Activated CD4-positive, alpha-beta T cell treated with anti-CD3 and anti-CD28 coated beads, Interleukin-2, Interleukin-4, amounts not matched to agents 100 ng/mL and 50 ng/mL, durations not matched to agents 16 hours and 8 hours (primary cell): ENCODE results near the gene TSPAN5.

Source experiments
- DNase-seq: peaks from one replicate; pipeline ENCODE4 v3.0.0-alpha.2; 2020; ENCODE audit warnings: low spot score

TSPAN5 gene

DNA sequence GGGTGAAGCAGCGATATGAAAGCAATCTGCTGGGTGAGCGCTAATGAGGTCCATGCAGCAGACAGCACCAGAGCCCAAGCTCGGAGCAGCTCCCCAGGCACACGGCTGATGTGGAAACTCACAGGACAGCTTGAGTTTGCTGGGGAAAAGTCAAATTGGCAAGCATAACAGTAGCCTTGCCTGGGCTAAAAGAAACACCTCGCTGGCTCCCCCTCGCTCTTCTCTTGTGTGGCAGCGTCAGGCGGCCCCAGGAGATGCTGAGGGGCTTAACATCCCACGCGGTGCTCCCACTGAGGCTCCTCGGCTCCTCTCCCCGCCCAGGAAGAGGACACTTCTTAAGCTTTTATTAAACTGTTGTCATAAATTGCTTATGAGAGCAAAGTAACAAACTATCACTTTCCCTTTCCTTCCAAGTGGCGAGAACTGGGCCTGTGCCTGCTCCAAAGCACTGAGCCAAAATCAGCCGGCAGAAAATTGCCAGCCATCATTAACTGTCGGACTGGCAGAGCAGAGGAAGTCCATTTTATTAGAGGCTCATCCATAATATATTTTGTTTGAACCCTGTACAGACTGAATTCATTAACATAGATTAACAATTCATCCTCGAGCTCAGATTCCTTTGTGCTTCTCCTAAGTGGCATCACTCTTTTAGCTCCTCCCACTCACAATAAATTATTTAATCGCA is 111.4 kb downstream of the TSPAN5 start:
- DNase-seq, result no peak

DNA sequence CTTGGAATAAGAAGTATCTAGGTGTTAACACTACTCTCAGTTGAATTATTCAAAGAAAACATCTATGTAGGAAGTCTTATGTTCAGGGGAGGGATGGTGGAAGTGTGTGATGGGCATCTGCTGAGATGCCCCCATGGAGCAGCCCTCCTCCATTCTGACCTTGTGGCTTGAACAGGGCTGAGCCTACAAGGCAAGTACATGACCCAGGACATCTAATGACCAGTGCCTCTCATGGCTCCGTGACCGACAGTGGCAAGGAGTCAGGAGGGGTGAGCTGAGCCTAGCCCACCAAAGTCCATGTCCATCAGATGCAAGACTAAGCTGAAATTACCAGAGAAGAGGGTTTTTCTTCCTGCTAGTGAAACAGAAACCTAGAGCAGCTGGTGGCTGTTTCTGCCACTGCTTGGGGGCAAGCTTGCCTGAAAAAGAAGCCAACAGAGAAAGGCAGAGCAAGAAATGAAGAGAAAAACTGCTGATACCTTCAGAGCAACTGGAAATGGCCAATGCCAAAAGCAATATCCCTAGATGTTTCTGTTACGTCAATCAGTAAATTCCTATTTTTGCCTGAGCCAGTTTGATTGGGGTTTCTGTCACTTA is 113.5 kb downstream of the TSPAN5 start:
- DNase-seq, result no peak

DNA sequence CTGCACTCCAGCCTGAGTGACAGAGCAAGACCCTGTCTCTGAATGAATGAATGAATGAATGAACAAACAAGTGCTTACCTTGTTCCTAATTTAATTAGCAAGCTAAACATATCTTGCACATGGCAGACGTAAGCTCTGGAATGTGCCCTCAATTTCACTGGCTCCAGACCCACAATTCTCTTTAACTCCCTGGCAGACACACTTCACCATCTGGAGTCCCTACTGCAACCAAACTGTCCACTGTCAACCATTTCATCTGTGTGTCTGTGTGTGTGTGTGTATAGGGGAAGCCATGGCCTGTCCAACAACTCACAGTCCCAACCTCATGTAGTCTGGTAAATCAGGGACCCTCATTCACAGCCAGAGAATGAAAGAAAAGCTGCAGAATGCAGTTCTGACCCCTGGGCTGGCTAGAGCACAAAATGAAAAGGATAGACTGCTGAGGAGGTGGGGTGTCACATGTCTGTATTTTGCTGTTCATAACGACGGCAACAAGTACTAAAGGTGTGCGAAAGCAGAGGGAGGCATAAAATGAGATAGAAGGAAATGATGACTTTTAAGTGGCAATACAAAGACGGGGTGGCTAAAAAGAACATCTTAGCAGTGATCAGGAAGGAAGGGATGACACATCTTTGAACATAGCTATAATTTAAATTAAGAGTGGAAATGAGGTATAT is 114.1 kb downstream of the TSPAN5 start:
- DNase-seq, result no peak

DNA sequence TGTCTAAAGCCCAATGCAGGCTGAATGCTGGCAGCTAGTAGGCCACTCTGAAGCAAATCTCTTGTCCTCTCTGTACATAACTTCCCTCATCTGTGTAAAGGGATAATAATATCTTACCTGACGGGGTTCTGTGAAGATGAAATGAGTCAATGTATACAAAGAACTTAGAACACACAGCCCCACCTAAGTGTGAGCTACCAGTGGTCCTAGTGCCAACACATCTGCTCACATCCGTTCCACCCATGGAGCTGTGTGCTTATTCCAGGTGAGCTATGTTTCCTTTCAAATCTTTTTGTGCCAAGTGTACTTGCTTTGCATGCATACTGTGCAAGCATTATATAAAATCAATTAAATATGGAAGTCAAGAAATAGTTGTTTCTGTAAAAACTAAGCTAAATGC is 116.4 kb downstream of the TSPAN5 start:
- no peak for DNase-seq

DNA sequence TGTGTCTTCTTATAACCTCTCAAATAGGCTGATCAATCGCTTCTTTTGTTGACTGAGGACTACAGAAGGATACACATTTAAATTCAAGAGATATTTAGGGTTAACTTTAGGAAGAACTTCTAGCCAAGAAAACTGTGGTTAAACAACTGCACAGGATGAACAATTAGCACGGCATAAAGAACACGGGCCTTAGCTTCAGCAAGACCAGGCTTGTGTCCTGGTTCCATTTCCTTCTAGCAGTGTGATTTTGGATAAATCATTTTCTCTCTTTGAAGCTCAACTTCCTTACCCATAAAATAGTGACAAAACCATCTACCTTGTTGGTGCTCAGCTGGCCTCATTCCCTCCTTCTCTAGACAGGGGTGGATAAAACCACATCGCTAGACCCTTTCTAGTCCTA is 117.6 kb downstream of the TSPAN5 start:
- DNase-seq, result no peak

DNA sequence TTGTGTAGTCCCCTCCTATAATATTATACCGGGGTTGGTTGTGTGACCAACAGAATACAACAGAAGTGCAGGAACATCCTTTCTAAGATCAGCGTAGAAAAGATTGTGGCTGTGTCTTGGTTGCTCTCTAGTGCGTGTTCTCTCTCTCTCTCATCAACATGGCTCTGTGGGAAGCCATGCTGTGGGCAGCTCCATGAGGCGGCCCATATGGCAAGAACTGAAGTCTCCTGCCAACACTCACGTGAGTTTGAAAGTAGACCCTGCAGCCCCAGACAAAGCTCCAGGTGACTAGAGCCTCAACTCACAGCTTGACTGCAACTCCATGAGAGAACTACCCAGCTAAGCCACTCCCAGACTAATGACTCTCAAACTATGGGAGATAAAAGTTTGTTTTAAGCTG is 118.7 kb downstream of the TSPAN5 start:
- DNase-seq, result no peak

DNA sequence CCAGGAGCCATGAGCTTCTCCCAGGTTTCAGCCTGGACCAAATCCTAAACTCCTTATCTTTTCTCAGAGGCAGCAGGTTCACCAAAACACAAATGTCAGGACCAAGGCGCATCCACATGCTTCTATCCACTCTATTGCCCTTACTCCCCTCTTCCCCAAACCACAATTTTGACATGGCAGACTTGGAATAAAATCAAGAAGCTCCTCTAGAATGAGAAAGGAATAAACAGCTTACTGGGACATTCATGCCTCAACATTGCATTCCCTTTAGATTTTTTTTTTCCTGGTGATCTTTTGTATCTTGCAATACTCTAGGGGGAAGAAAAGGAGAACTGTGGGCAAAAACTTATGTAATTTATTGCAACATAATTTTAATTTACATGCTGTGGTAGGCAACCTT is 119.1 kb downstream of the TSPAN5 start:
- no peak for DNase-seq

DNA sequence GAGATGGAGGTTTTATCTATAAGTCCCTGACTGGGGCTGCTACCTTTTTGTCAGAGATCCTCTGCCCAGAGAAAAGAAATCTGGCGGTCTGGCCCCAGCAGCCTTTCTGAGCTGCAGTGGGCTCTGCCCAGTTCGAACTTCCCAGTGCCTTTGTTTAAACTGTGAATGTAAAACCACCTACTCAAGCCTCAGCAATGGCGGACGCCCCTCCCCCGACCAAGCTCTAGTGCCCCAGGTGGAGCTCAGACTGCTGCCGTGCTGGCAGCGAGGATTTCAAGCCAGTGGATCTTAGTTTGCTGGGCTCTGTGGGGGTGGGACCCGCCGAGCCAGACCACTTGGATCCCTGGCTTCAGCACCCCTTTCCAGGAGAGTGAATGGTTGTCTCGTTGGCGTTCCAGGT is 121.8 kb downstream of the TSPAN5 start:
- DNase-seq, result no peak

DNA sequence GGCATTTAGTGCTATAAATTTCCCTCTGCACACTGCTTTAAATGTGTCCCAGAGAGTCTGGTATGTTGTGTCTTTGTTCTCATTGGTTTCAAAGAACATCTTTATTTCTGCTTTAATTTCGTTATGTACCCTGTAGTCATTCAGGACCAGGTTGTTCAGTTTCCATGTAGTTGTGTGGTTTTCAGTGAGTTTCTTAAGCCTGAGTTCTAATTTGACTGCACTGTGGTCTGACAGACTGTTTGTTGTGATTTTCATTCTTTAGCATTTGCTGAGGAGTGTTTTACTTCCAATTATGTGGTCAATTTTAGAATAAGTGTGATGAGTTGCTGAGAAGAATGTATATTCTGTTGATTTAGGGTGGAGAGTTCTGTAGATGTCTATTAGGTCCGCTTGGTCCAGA is 124.3 kb downstream of the TSPAN5 start:
- peak; percentile 77 for DNase-seq

DNA sequence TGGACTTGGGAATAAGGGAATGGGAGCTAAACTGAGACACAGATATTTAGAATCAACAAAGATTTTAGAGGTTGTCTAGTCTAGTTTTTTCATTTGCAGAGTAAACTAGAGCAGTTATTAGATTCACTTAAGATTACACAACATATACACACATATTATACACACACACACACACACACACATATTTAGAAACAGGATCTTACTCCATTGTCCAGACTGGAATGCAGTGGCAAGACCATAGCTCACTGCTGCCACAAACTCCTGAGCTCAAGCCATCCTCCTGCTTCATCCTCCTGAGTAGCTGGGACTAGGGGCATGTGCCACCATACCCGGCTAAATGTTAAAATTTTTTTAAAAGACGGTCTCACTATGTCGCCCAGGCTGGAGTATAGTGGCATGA is 127.8 kb downstream of the TSPAN5 start:
- no peak for DNase-seq

DNA sequence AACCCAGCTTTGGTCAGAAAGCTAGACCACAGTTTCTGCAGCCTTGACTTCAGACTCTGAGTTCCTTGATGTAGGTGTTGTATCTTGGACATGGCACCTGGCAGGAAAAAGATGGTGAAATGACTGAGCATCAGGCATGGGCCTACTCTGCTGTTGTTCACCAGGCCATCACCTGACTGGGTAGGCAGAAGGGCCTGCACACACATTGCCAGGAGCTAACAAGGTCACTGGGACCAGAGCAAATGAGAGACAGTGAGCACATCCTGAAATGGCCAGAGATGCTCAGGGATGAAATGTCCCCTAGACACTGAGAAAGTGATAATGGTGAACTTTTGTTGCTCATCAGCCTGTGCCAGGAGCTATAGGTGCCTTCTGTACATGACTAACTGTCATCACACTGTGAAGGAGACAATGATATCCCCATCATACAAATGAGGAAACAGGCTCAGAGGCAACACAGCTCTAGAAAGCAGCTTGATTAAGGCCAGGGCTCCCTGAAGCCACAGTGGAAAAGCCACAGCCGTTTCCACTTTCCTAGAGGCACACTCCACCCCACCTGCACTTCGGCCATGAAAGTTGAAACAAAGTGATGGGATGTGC is 128.3 kb downstream of the TSPAN5 start:
- DNase-seq, result no peak

DNA sequence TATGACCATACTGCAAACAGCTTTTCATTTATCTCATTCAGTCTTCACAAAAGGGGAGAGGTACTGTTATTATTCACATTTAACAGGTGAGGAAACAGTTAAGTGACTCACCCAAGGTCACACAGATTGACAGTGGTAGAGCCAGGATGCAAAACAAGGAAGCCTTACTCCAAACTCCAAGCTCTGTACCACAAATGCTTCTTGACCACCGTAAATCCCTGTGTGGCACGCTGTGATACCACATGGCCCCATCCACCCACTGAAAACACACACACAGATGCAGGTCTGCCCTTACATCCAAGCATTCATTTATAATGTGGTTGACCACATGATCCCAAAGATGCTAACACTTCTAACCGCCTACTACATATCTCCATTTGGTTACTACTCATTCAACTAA is 129.5 kb downstream of the TSPAN5 start:
- peak; percentile 71 for DNase-seq

DNA sequence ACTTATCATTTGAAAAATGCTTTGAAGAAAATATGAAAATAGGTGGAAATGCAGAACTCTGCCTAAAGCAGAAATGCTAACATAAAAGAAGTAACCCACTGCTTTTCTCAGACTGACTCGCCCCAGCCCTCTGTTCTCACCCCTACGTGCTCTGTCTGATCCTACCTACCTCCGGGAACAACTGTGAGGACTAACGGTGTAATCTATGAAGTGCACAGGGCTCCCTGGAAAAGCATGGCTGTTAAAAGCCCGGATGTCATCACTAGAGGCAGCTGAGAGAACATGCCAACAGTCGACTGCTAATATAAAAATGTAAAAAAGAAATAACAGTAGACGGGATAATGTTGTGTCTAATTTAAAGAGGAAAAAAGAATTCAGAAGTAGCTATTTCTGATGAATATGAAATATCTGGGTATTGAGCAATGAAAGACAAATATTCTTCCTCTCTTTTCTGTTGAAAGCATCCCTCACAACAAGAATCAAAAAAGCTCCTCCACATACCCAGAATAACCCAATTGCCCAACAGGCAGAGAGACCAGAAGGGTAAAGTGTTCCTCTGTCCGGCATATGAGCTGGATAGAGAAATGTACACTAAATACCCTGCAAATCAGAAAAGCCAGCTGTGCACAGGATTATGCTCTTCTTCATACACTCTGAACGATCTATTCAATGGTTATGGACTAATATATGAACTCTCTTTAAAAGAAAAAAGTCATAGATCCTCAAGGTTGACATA is 130.7 kb downstream of the TSPAN5 start:
- DNase-seq, result no peak

DNA sequence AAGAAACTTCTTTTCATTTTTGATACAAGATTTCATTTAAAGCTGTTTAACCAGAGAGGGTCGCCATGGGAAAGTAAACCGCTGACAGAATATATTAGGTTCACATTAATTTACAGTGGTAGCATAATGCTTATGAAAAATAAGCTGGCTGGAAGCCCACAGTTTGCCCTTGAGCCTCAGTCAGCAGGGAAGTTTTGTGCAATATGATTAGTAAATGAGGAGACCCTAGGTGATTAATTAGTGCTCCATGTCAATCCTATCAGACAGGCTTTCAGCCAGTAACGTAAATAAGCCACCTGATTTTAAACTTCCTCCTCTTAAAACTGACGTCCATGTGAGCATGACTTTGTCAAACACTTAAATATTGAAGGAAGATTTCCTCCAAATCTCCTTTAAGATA is 134.2 kb downstream of the TSPAN5 start:
- no peak for DNase-seq

DNA sequence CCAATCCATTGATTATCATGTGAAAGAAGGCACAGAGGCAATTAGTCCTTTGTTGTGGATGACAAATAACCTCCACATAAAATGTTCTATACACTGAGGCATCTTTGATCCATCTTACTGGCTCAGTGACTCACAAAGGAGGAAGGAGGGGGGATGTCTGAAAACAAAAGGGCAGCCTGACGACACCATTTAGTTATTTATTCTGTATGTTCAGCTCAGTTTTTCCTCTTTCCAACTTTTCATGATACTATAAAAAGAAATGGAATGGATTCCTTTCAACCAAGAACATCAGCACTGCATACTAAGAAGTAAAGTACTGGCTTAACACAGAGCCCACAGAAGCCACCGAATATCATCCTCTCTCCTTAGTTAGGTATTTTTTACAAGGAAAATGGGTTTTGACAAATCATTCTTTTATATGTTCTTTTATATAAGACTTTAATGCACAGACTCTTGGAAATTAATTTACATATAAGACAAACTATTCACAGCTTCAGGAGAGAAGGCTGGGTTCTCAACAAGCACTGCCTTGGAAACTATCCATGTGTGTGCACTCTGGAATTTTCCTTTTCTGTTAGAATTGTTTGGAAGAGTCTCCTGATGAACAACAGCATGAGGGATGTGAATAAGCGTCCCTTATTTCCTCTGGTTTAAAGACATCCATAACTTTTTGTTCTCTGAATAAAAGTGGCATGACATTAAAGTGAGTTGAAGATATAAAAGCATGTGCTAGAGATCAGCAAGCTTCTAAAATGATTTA is 135.6 kb downstream of the TSPAN5 start:
- no peak for DNase-seq

DNA sequence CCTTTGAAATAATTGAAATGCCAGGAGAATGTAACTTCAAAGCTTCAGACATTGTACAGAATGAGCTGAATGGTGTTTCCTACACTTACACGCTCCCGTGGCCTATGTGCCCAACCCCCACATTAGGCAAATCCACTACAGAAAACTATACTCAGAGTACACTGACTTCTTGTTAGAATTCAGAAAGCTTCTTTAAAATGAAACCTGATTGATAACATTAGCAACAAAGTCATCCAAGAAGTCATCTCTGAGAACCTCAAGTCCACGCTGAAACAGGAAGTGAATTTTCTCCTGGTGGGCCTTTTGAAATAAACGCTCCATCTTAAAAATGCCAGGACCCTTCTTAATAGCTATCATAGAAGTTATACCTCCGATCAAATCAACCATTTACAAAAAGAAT is 136.3 kb downstream of the TSPAN5 start:
- peak; percentile 23 for DNase-seq

DNA sequence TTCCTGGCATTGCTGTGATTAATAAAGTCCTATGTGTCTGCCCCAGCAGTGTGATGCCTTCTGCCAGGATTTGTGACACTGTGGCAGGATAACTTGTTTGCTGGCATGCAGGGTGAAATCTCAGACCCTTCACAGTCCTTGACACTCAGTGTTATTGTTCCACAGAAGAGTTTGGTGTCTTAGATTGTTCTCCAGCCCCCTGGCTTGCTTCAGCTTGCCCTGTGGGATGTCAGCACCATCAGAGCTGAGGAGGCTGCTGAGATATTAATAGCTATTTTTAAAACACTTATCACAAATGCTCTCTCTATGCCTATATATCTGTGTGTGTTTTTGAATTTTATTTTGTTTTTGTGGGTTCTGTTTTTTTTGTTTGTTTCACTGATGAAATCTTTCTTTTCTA is 136.9 kb downstream of the TSPAN5 start:
- DNase-seq, result no peak

DNA sequence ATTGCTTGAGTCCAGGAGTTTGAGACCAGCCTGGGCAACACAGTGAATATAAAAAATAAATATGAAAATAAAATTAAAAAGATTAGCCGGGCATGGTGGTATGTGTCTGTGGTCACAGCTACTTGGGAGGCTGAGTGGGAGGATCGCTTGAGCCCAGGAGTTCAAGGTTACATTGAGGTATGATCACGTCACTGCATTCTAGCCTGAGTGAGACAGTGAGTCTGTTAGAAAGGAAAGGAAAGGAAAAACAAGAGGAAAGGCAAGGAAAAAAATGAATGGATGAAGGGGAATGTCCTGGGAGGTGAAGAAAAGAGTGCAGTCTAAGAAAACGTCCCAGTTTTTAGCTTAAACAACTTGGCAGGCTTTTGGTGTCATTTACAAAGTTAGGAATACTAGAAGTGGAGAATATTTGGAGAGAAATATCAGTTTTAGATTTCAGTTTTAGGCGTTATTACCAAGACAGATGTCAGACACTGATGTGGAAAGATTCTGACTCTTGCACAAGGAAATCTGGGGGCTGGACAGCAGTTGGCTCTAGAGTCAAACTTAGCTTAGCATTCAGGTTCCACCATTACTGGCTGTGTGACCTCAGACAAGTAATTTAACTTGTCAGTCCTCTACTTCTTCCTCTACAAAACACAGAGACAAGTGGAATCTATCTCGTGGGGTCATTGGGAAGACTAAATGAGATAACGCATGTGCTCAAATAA is 139.0 kb downstream of the TSPAN5 start:
- DNase-seq, result no peak

DNA sequence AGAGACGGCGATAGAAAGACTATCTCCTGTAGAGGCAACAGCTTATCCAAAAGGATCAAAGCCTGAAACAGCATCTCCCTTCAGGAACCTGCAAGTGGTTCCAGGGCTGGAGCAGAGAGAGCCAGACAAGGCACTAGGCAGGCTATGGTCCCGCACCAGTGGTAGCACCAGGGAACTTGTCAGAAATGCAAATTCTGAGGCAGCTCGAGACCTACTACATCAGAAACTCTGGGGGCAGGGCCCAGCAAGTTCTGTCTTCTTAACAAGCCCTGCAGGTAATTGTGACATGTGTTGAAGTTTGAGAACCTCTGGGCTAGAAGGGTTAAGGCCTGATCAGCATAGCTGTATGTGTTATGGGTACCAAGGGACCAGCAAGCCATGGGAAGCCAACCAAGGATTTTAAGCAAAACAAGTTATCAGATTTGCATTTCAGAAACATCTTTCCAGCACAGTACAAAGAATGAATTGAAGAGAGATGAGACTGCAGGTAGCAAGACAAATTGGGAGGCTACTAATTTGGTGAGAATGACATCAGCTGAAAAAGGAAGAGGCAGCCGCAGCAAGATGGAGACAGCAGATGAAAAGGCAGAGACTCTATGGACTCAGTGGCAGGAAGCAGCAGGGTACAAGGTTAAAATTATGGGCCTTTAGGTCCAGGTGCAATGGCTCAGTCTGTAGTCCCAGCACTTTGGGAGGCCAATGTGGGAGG is 139.7 kb downstream of the TSPAN5 start:
- peak; percentile 57 for DNase-seq

DNA sequence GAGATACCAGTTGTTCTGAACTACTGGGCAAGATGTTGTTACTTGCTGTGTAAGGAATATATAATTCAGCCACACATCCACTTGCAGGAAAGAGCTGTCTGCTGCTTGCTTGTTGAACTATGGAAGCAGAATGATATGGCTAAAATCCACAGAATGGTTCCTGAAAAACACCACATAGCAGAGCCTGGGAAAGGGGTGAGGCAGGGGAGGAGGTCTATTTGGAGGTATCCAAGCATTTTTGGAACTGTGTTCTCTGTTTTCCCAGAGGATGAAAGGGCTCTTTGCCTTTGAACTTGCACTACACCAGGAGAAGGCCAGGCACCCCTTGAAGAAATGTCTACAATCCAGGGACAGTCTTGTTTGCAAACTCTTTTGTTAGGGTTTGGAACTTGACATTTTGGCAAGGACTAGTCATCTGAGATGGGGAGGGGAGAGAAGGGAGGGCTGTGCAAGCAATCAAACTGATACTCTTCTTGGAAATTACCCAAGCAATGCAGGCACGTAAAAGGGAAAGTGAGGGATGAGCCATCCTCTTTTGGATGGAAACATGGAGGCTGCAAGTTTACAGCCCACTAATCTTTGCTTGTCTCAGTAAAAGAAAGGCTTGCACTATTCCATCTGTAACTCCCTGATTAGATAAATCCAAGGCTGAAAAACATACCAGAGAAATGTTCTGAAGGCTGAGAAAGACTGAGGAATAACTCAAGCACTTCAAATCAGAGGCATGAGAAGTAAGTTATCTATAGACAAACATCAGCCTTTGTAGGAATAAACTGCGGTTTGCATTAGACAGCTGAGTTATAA is 141.0 kb downstream of the TSPAN5 start:
- peak; percentile 49 for DNase-seq
